HG02852 (cell line): Measurements from ENCODE around the gene ZNF860.

Source experiments
- ATAC-seq: cut with Tn5 transposase; IDR thresholded peaks from one replicate; pipeline ENCODE4 v1.9.1; 2021; ENCODE audit warnings: mild to moderate bottlenecking, moderate library complexity; ENCODE audit not compliant: unreplicated experiment

The ZNF860 gene

DNA sequence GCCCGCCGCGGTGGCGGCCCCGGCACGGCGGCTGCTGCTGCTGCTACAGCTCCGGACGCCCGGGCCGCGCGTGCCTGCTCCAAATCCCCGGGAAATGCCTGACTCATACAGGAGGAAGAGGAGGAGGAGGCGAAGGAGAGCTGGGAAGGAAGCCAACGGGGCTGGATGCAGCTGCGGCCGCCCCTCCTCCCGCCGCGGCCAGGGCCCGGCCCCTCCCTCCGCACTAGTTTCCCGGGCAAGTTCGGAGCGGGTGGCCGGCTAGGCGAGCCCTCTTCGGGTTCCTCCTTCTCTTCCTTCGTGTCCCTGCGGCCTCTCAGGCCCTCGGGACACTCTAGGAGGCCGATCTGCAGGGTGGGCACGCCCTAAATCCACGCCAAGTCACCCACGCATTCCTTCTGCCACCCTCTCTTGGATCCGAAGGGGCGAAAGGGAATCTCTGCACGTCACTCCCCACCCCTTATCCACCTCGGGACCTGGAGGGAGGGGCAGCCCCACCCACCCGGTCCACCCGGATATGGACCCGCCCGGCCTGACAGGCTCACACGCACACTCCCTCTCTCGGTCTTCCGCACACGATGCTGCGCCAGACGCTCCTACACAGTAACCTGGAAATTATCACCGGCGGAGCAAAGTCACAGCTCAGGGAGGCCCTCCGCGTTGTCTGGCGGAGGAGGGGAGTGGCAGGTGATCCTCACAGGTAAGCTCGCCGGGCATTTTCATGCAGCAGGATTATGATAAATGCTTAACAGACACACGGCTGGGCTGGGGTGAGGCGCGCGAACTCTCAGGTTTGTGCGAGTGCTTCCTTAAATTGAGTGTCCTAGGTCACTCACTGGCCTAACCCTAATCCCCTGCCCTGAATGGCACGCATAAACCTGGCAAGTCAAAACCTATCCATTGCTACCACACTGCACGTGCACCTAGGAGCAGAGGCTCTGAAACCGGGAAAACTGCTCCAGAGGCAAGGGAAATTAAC, at the start of gene ZNF860, which contains the start of gene OSBPL10:
TSS of gene ZNF860 (plus strand) at position 545 of the 976 bp plus-strand sequence. CDS start 7,330 bp downstream, outside the sequence.
TSS of gene OSBPL10 (minus strand) at position 57 of the 976 bp plus-strand sequence. CDS start 83 bp downstream, outside the sequence.
- ATAC-seq, result peak; percentile 23

DNA sequence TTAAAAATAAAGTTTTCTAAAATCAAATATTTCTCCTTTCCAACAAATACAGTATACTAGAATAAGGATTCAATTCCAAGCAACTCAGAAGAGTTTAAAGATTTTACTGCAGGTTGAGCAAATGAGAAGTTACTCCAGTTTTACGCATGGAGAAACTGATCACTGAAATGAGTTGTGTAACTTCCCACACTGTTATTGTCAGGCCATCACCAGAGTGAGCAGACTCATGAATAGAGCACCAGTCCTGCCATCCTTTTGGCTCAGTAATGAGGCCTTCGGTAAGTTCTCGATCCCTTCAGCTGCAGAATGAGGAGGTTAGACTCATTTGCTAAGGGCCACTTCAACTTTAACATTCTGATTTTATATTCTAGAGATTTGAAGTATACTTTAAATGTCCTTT, 48.6 kb upstream of the ZNF860 start:
- no peak for ATAC-seq

DNA sequence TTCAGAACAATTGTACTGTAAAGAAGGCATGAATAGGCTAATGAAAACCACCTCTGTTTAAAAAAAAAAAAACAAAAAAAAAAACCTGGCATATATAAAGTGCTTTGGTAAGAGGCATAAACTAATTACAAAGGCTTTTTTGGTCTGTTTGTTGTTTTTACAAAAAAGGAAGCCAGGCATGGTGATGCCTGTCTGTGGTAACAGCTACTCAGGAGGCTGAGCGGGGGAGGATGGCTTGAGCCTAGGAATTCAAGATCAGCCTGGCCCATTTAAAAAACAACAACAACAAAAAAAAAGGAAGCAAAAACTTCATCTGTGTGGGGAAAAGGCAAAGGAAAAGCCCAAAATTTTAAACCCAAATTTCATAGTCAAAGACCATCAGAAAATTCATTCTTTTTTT, 47.5 kb upstream of the ZNF860 start:
- ATAC-seq, result no peak

- no peak for ATAC-seq
Observed at GRCh38 chr3:31934866-31935265, 46.7 kb upstream of the ZNF860 start.

- no peak for ATAC-seq
Observed at GRCh38 chr3:31936420-31937060, 45.0 kb upstream of the ZNF860 start.

- ATAC-seq, result no peak
Observed at GRCh38 chr3:31937225-31937624, 44.3 kb upstream of the ZNF860 start.

GRCh38 chr3:31942446-31942845, 39.1 kb upstream of the ZNF860 start:
- no peak for ATAC-seq

DNA sequence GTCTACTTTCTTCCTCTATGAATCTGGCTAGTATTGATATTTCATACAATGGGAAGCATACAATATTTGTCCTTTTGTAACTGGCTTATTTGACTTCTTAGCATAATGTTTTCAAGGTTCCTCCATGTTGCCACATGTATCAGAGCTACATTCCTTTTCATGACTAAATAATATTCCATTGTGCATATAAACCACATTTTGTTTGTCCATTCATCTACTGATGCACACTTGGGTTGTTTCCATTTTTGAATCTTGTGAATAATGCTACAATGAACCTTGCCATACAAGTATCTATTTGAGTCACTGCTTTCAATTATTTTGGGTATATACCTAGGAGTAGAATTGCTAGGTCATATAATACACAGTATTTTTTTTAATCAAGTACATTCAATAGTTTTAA, 38.5 kb upstream of the ZNF860 start:
- no peak for ATAC-seq

- no peak for ATAC-seq
Observed at GRCh38 chr3:31945738-31946052, 35.9 kb upstream of the ZNF860 start.

GRCh38 chr3:31946484-31947081, 35.0 kb upstream of the ZNF860 start:
- ATAC-seq, result peak; percentile 40

GRCh38 chr3:31947162-31947561, 34.4 kb upstream of the ZNF860 start:
- ATAC-seq, result no peak

DNA sequence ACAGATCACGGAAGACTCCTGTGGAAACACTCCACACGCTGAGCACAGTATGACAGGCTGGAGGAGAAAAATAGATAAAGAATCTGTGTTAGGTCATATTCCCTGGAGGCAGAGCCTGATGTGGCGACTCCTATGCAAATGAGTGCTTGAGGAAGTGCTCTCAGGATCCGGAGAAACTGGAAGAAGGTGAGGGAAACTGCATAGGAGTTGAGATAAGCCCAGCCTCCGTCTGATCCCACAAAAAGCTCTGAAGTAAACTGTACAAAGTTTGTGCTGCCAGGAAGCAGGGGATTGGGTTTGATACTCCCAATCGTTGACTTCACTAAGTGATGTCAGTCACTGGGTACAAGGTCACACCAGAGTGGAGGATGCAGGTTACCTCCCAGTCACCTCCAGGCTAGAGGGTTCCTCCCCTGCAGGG, 33.9 kb upstream of the ZNF860 start:
- no peak for ATAC-seq

DNA sequence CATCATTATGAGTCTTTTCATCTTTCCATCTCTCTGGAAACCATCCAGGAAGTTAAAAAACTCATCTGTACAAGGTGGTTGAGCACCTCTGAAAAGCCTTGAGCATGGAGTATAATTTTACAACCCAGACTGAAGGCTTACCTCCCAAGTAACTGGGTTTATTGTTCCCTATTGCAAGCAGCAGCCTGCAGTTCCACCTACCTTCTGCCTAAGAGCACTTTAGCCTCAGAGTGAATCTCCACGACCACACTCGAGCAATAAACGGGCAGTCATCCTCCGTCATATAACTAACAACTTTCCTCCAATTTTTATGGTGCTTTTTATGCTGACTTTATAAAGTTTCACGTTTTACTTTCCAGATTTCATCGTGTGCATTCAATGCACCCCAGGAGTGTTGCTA, 33.3 kb upstream of the ZNF860 start:
- ATAC-seq, result no peak

DNA sequence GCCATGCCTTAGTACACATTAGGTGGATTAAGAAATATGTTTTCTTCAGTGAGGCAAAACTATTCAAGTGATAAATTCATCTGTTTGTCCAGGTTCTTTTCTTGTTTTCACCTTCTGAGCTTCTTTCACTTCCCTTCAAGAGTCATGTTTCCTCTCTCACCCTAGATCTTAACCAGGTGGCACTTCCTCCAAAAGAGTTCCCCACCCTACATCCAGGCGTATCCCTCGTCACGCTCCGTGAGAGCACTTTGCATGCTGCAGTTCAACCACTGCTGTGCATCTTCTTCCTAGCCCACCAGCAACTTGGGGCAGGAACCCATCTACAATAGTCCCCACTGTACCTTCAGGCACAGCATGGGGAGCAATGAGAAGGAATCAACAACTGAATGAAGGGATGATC, 29.3 kb upstream of the ZNF860 start:
- peak; percentile 84 for ATAC-seq

- no peak for ATAC-seq
Observed at GRCh38 chr3:31953091-31953490, 28.5 kb upstream of the ZNF860 start.

DNA sequence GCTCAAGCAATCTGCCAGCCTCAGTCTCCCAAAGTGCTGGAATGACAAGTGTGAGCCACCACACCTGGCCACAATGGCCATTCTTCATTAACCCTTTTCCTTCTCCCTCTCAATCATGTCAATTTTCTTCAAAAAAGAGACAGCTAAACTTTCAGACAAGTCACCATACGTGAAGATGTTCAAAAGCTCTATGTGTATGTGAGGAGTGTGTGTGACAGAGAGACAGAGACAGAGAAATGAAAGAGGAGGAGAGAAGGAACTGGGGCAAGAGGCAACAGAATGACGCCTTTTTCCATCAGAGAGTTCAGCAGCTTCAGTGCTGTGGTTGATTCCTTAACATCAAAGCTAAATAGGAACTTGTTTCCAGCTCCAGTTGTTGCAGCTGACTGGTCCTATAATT, 27.9 kb upstream of the ZNF860 start:
- no peak for ATAC-seq

DNA sequence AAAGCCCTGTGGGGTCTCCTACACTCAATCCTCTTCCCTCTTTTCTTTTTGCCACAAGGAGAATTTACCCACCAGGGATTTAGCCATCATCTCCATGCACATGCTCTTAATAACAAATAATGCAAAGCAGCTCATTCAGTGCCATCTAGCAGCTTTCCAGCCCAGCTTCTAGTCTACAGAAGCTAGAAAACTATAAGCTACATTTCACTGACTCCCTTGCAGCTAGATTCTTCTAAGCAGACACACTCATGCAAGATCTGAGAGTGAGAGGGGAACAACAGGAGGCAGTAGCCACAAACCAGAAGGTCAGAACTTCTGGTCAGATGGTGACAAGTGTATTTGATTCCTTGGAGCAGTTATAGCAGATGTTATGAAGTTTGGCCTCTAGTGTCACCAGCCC, 26.0 kb upstream of the ZNF860 start:
- no peak for ATAC-seq

DNA sequence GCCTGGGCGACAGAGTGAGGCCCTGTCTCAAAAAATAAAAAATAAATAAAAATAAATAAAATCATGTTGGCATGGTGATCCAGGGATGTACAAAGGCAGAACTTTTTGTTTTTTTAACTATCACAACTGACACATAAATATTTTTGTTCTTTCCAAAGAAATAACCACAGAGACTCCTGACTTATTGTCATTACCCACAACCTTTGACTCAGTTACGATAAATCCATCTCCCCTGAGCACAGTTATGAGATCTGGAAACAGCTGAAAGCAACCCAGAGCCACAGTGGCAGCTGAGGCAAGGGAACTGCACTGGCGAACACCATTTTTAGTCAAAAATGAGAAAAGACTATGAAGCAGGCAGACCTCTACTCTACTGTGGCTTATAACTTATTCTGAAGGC, 24.4 kb upstream of the ZNF860 start:
- no peak for ATAC-seq

GRCh38 chr3:31958701-31959152, 22.8 kb upstream of the ZNF860 start:
- no peak for ATAC-seq

DNA sequence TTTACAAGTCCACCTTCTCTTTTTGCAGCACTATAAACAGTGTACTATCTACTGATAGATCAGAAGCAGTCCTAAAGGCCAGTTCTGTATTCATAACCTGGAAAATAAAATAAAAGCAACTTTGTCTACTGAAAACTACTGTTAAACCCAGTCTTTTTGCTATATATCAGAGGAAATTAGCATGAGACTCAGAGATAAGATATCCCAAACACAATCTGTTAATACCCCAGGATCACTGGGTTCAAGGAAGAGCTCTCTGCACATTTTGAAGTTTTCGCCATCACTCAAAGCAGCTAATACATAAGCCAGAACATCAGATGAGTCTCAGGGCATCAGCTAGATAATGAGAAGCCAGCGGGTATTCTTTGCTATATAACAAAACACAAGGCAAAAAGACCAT, 22.3 kb upstream of the ZNF860 start:
- no peak for ATAC-seq

DNA sequence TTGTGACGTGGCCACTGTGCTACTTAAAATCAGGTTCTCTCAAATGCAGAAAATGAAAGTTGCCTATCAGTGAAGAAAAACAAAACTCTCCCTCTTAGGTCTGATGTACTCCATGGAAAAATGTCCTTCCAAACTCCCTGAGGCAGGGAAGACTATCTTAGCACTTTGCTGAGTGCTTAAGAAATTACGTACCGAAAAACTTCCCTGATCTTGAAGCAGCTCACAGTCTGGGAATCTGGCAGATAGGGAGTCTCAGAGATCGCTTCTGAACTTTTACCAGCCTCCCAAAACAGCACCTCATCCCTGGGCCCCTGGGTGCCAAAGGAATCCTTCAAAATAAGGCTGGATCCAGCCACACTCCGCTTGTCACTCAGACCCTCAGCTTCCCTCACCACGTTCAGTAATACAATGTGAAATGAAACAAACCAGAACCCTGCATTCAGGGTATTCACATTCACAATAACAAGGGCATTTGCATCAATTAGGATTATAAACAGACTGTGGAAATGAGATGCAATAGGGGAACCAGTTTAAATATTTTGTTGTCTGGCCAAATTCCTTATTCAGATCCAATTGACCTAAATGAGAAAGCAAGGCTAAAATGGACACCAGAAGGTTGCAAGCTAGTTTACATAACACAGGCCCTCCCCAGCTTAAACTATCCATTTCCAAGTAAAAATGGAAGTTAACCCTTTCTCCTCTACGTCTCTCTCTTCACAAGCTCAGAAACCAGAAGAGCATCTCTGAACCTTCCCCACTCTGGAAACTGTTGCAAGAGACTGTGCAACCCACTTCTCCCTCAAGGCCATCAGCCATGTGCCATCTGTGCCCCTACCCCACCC, 21.4 kb upstream of the ZNF860 start:
- ATAC-seq, result no peak
